Karpas-422 (cell line): ENCODE measurements around the gene NLRP5. TPM values are rescaled to one million over a fixed set of nuclear protein-coding genes. Genes with fewer than 3 reads are reported as not detected.

Experiments used
- DNase-seq: peaks from one replicate; pipeline ENCODE4 v3.0.0-alpha.2; 2015
- H2AFZ ChIP-seq: fragments of 200-600 bp; sonication (generic); 2 replicates; pipeline ENCODE4 v1.6.1; 2014; ENCODE audit warnings: antibody characterized with exemption, low read length, mixed read lengths
- H3K27ac ChIP-seq: fragments of 200-600 bp; sonication (generic); 2 replicates; pipeline ENCODE4 v1.5.1; 2014; ENCODE audit warnings: mild to moderate bottlenecking, low read length, moderate library complexity
- H3K27me3 ChIP-seq: fragments of 200-600 bp; sonication (generic); 2 replicates; pipeline ENCODE4 v1.6.1; 2014; ENCODE audit warnings: low read length, mixed read lengths
- H3K36me3 ChIP-seq: fragments of 200-600 bp; sonication (generic); 2 replicates; pipeline ENCODE4 v1.6.1; 2014; ENCODE audit warnings: low read length, mixed read lengths; ENCODE audit not compliant: insufficient read depth
- H3K4me1 ChIP-seq: fragments of 200-600 bp; sonication (generic); 2 replicates; pipeline ENCODE4 v1.6.1; 2014; ENCODE audit warnings: mild to moderate bottlenecking, low read length, mixed read lengths
- H3K4me2 ChIP-seq: fragments of 200-600 bp; sonication (generic); 2 replicates; pipeline ENCODE4 v1.6.1; 2014; ENCODE audit warnings: low read length, low read depth, mild to moderate bottlenecking; ENCODE audit not compliant: poor library complexity, severe bottlenecking
- H3K4me3 ChIP-seq: fragments of 200-600 bp; sonication (generic); 2 replicates; pipeline ENCODE4 v1.5.1; 2014; ENCODE audit warnings: mild to moderate bottlenecking, antibody characterized with exemption, low read length, mixed read lengths
- H3K79me2 ChIP-seq: fragments of 200-600 bp; sonication (generic); 2 replicates; pipeline ENCODE4 v1.6.1; 2014; ENCODE audit warnings: mild to moderate bottlenecking, low read length, mixed read lengths
- H3K9ac ChIP-seq: fragments of 200-600 bp; sonication (generic); 2 replicates; pipeline ENCODE4 v1.6.0; 2014; ENCODE audit warnings: low read length
- H3K9me2 ChIP-seq: fragments of 200-600 bp; sonication (generic), shearing (Covaris generic); replicated peaks from 2 replicates; pipeline ENCODE4 v1.6.0; 2014; ENCODE audit warnings: mild to moderate bottlenecking, low read length, moderate library complexity; ENCODE audit not compliant: insufficient read depth
- H3K9me3 ChIP-seq: fragments of 300-700, 200-600 bp; sonication (generic); 2 replicates; pipeline ENCODE4 v1.6.1; 2014; ENCODE audit warnings: low read length, mixed read lengths
- H4K20me1 ChIP-seq: fragments of 200-600 bp; sonication (generic); 2 replicates; pipeline ENCODE4 v1.6.1; 2014; ENCODE audit warnings: mild to moderate bottlenecking, antibody characterized with exemption, low read length, low read depth; ENCODE audit not compliant: insufficient read depth
- small RNA-seq: library from RNA; depleted of rRNA; stranded (forward); fragments of <200 nt; gene quantifications from one replicate; pipeline ENCODE3, GENCODE V24; 2014
- total RNA-seq: library from RNA; depleted of rRNA; stranded (reverse); fragments of >200 nt; shearing (Covaris generic); gene quantifications from 2 replicates; pipeline ENCODE4 v1.2.3, GENCODE V29; 2014; ENCODE audit warnings: low replicate concordance; rRNA removed

NLRP5 gene
- total RNA-seq, 1 experiment from 2014 or later, result not detected

- H3K4me3 ChIP-seq, result no peak overlapping the region
- H2AFZ ChIP-seq, result no peak overlapping the region
- peaks cover 100% of the 10 kb centered on the region for H3K79me2 ChIP-seq
- no peaks in the 10 kb centered on the region for H3K27me3 ChIP-seq
- peaks cover 90% of the 10 kb centered on the region for H4K20me1 ChIP-seq
- no peak overlapping the region for H3K4me2 ChIP-seq
- no peak overlapping the region for H3K27ac ChIP-seq
- H3K9ac ChIP-seq, result no peak overlapping the region
- H3K9me3 ChIP-seq, result no peaks in the 10 kb centered on the region
- no peaks in the 10 kb centered on the region for H3K9me2 ChIP-seq
- peaks cover 47% of the 10 kb centered on the region for H3K4me1 ChIP-seq
- DNase-seq, result no peak
- H3K36me3 ChIP-seq, result no peaks in the 10 kb centered on the region
Observed at GRCh38 chr19:56110515-56111448, 124.2 kb downstream of the NLRP5 start.

Small RNA genes lying within 50 kb of the gene (small RNA-seq; reads per million reads assigned to genes)
- not detected for gene RF00019

Other genes with a start within 250 kb of the NLRP5 start
- gene NLRP9, start 248.4 kb upstream of the NLRP5 start, total RNA-seq, result not detected in 2 replicates
- 0.22 TPM in 1 of 2 replicates, not detected in the other for gene RFPL4A, start 227.7 kb upstream of the NLRP5 start, total RNA-seq
- not detected in 2 replicates for gene RFPL4AL1, start 217.7 kb upstream of the NLRP5 start, total RNA-seq
- 1.8 and 5.0 TPM in 2 replicates for gene NLRP11, start 154.8 kb upstream of the NLRP5 start, total RNA-seq
- gene NLRP4, start 150.2 kb upstream of the NLRP5 start, total RNA-seq, result 28.2 and 30.2 TPM in 2 replicates
- not detected in 2 replicates for gene NLRP13, start 54.4 kb upstream of the NLRP5 start, total RNA-seq
- gene NLRP8, start 38.9 kb upstream of the NLRP5 start, total RNA-seq, result not detected in 2 replicates
- 26.2 and 103 TPM in 2 replicates for gene ZNF787, start 134.5 kb downstream of the NLRP5 start, total RNA-seq
- 12.5 and 54.0 TPM in 2 replicates for gene ZNF444, start 154.5 kb downstream of the NLRP5 start, total RNA-seq
- not detected in 2 replicates for gene GALP, start 189.2 kb downstream of the NLRP5 start, total RNA-seq
- gene ZSCAN5B, start 211.0 kb downstream of the NLRP5 start, total RNA-seq, result 0.18 TPM in 1 of 2 replicates, not detected in the other
- gene ZSCAN5C, start 215.5 kb downstream of the NLRP5 start, total RNA-seq, result not detected in 2 replicates